BE2C (cell line): ENCODE measurements around the gene ELN.
A peak's percentile ranks its signal among the peaks of the same experiment; 100 is the strongest.

Experiments
- DNase-seq: peaks from one replicate; pipeline ENCODE4 v3.0.0-alpha.2; 2020
- H3K27me3 ChIP-seq: fragments of 250-450 bp; sonication (Bioruptor Pico); 2 replicates; pipeline ENCODE4 v1.5.1; 2020; ENCODE audit warnings: mild to moderate bottlenecking
- H3K36me3 ChIP-seq: fragments of 250-450 bp; sonication (Bioruptor Pico); 2 replicates; pipeline ENCODE4 v1.5.1; 2020; ENCODE audit warnings: mild to moderate bottlenecking
- H3K4me1 ChIP-seq: fragments of 250-450 bp; sonication (Bioruptor Pico); 2 replicates; pipeline ENCODE4 v1.5.1; 2020
- H3K4me3 ChIP-seq: 2 replicates; pipeline ENCODE4 v1.5.1; 2011; ENCODE audit warnings: low read depth, low read length
- H3K9me3 ChIP-seq: fragments of 250-450 bp; sonication (Bioruptor Pico); 2 replicates; pipeline ENCODE4 v1.5.1; 2020
- CTCF ChIP-seq: IDR thresholded peaks from 2 replicates; pipeline ENCODE4 v1.5.1; 2012; ENCODE audit warnings: mild to moderate bottlenecking, low read depth, low read length

ELN gene

GRCh38 chr7:74059681-74060588 is 32.0 kb downstream of the ELN start:
- Histone ChIP-seq H3K4me3 (no peak overlapping the region), H3K36me3 (no peaks in the 10 kb centered on the region), H3K9me3 (no peaks in the 10 kb centered on the region), H3K27me3 (no peaks in the 10 kb centered on the region), H3K4me1 (no peaks in the 10 kb centered on the region)
- TF ChIP-seq CTCF = no peak
- DNase-seq = no peak

GRCh38 chr7:74061840-74062539 is 34.0 kb downstream of the ELN start:
- Histone ChIP-seq H3K4me3 (no peak overlapping the region), H3K9me3 (no peaks in the 10 kb centered on the region), H3K4me1 (no peaks in the 10 kb centered on the region), H3K36me3 (no peaks in the 10 kb centered on the region), H3K27me3 (no peaks in the 10 kb centered on the region)
- DNase-seq = no peak
- no peak for TF ChIP-seq CTCF

- H3K36me3 ChIP-seq = no peaks in the 10 kb centered on the region
- H3K4me1 ChIP-seq = no peaks in the 10 kb centered on the region
- DNase-seq = peak; percentile 27
These were observed 35.3 kb downstream of the ELN start for GRCh38 chr7:74063223-74063641.

GRCh38 chr7:74063646-74064045 is 35.7 kb downstream of the ELN start:
- no peak for DNase-seq
- Histone ChIP-seq H3K9me3 (no peaks in the 10 kb centered on the region), H3K4me1 (no peaks in the 10 kb centered on the region), H3K4me3 (no peak overlapping the region), H3K36me3 (no peaks in the 10 kb centered on the region), H3K27me3 (no peaks in the 10 kb centered on the region)
- no peak for TF ChIP-seq CTCF

More at GRCh38 chr7:74063223-74063641, 35.3 kb downstream of the ELN start:
- TF ChIP-seq CTCF = no peak
- Histone ChIP-seq H3K4me3 (no peak overlapping the region), H3K27me3 (no peaks in the 10 kb centered on the region), H3K9me3 (no peaks in the 10 kb centered on the region)

GRCh38 chr7:74064696-74065095 is 36.7 kb downstream of the ELN start:
- H3K36me3 ChIP-seq = no peaks in the 10 kb centered on the region
- no peaks in the 10 kb centered on the region for H3K27me3 ChIP-seq
- no peak overlapping the region for H3K4me3 ChIP-seq
- H3K4me1 ChIP-seq = no peaks in the 10 kb centered on the region
- TF ChIP-seq CTCF = no peak
- no peaks in the 10 kb centered on the region for H3K9me3 ChIP-seq
- no peak for DNase-seq

- Histone ChIP-seq H3K36me3 (no peaks in the 10 kb centered on the region), H3K4me1 (no peaks in the 10 kb centered on the region), H3K27me3 (no peaks in the 10 kb centered on the region)
These were observed 38.7 kb downstream of the ELN start for GRCh38 chr7:74066626-74067025.

More at GRCh38 chr7:74066626-74067025, 38.7 kb downstream of the ELN start:
- DNase-seq = no peak
- Histone ChIP-seq H3K9me3 (no peaks in the 10 kb centered on the region), H3K4me3 (no peak overlapping the region)
- TF ChIP-seq CTCF = no peak
